Endometrium (tissue), 2 donors: ENCODE results near the gene PTPRD.
"Not testable (repeated sequence)": the region's sequence is repeated elsewhere in the genome, so short reads cannot be mapped to it uniquely, and the experiment has no call there.

Source experiments
- FAIRE-seq: peaks from 2 replicates; lab custom pipeline; 2012; peaks lifted over from hg19 to GRCh38; lab: Jason Lieb, UNC
- donor health status: control.
- donor health status: control.

The PTPRD gene

DNA sequence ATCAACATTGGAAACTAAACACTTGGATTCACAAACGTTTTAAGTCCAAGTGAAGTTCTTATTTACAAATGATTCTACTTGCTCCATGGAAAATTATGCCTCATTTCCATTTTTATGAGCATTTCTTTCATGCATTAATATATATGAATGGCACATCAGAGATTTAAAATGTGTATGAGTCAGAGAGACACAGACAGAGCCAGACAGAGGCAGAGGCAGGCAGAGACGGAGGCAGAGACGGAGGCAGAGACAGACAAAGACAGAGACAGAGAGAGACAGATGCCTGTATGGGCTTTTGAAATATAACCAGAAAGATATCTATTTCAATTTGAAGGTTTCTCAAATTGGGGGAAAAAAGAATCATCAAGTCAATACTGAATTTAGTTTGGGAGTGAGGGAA, 649.0 kb downstream of the PTPRD start:
- no peak for FAIRE-seq

DNA sequence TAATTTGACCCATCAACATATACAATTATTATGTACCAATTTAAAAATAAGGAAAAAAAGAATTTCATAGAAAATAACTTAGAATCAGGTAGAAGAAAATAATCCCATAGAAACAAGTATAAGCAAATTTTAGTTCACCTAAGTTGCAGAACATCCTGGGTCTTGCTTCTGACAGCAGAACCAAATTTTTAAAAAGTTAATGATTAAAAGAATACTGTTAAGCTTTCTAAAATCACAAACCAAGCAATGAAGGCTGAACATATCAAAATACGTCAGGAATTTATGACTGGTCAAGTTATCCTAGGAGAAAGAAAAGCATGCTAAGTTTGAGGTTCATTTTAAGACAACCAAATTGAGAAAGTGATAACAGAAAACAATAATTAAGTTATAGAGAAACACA, 650.9 kb downstream of the PTPRD start:
- FAIRE-seq, result no peak

DNA sequence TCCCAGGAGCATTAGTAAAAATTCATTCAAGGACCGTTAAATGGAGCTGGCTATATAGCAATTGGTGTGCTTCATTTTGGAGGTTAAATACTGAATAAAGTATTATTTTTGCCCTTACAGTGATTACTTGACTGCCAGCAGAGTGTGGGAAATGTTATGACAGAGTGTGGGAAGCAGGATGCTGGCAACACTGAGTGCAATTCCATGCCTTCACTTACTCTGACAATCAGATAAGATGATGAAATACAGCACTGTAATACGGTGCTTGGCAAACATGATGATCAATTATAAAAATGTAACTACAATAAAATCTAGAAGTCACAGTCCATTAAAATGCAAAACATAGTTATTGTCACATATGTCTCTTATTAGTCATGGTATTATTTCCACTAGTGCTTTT, 651.3 kb downstream of the PTPRD start:
- FAIRE-seq, result no peak

DNA sequence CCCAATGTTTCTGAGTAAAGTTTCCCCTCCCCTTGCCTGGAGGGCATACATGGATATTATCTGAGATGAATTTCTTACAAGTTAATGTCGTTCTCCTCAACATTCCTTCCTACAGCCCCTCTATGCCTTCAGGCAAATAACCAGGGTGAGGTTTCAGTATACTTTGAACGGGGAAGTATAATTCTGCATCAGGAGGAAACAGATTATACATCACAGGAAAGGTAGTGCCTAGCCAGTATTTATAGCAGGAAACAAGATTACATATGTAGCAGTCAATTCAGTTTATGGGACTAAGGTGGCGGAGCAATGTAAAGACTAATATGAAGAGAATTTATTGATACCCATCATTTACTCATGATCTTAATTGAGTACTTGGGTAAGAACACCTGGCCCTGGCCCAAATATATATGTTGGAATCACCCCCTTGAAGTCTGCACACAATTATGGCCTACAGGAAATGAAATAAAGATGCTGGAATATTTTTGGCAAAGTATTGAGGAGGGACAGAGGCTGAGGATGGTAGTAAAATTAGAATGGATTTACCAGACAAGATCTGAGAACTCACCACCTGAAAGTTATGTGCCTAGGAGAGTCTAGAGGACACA, 661.1 kb downstream of the PTPRD start:
- no peak for FAIRE-seq

DNA sequence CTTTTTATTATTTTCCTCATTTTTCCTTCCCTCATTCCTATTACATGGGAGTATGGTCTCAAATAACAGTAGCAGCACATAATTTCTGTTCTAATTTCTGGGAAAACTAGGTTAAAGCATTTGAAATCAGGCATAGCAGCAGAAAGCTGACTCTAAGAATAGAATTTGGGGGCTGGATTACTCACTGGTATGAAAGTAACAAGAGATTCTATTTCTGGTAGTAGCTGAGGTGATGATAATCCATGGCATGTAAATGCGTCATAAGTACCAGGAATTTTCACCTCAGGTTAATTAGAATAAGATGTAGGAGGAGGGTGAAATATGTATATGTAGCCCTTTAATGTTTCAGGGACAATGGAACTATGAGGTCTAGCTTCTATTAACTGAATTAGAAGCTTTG, 662.0 kb downstream of the PTPRD start:
- FAIRE-seq, result no peak

DNA sequence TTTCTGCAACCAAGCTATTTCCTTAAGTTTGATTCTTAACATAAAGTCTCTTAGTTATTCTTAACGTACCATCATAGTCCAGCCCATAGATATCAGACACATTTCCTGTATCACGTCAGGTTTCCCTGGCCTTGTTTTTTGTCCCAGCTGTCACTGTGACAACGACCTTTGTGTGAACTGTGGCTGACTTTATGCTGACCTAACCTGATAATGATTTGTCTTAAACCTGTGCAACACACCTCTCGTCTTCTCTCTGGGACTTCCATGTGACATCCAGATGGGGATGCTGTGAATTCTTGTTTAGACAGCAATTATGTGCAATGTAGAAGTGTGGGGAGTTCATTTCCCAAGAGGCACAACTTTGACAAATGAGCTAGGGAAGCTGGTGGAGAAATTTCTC, 662.8 kb downstream of the PTPRD start:
- no peak for FAIRE-seq

DNA sequence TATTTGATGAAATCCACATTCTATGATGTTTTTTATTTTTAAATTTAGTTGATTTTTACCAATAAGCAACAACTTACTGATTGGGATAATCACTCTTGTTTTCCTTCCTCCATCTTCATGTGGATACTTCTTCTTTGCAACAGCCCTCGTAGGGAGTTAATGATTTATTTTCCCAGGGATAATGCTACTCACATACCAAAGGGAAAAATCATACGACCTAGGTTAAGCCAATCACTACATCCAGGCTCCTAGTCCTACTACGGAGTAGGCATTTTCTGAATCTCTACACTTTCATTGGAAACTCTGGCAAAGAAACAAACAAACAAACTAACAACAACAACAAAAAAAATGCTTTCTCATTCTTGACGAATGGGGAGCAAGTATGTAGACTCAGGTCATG, 663.4 kb downstream of the PTPRD start:
- no peak for FAIRE-seq

DNA sequence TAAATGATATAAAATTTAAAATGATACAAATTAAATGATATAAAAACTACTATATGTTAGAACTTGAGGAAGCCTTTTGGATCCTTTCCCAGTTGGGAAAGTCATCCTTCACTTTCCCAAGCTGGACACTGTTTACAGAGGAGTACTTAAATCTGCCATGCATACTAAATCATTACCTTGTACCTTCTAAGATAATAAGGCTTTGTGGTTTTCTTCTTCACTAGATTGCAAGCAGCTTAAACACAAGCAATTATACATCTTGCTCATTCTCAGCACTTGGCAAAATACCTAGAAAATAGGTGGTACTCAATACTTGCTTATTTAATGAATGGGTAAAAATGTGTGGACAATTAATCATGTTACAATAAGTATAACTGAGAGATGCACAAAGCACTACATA, 666.8 kb downstream of the PTPRD start:
- no peak for FAIRE-seq

DNA sequence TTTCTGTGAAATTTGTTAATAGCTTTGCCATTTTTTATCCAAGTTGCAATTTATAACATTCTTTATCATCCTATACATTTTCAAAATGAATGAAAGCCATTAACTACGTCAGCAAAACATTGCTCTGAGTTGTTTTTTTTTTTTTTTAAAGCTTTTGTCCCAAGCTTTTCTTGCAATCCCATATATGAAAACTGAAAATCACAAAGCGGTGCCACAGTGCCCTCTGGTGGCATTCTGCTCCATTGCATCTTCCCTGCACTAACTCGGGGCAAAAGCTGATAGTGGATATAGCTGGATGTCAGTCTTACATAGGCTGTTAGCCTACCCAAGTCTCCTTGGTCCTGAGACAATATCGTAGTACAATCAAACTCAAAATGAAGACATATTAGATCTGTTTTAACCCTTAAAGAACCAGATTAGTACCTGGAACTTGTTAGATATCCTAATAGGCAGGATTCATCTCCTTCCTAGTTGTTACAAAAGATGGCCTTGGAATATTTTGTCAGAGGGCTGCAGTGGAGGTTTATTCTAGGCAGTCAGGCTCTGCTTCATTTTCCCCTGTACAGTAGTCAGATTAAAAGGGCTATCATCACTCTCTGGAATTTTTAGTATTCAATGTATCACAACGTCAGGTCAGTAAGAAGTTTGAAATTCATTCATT, 669.9 kb downstream of the PTPRD start:
- FAIRE-seq, result no peak

DNA sequence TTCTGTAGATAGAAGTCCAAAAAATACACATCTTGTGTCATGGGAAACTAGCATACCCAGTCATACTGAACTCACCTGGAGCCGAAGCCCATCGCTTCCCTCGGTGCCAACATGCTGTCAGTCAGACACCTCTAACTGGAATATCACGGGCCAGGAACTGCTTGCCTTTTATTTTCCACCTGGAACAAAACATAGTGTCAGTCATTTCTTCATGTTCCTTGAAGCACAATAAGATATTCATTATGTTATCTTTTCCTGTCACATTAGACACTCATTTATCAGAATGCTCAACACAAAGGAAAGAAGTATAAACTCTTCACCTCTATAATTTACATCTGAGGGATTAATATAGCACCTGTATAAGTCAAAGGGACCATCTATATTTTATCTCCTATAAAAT, 674.4 kb downstream of the PTPRD start:
- FAIRE-seq, result no peak

DNA sequence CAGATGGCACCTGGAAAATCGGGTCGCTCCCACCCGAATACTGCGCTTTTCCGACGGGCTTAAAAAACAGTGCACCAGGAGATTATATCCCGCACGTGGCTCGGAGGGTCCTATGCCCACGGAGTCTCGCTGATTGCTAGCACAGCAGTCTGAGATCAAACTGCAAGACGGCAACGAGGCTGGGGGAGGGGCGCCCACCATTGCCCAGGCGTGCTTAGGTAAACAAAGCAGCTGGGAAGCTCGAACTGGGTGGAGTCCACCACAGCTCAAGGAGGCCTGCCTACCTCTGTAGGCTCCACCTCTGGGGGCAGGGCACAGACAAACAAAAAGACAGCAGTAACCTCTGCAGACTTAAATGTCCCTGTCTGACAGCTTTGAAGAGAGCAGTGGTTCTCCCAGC, 681.3 kb downstream of the PTPRD start:
- not testable (repeated sequence) for FAIRE-seq

DNA sequence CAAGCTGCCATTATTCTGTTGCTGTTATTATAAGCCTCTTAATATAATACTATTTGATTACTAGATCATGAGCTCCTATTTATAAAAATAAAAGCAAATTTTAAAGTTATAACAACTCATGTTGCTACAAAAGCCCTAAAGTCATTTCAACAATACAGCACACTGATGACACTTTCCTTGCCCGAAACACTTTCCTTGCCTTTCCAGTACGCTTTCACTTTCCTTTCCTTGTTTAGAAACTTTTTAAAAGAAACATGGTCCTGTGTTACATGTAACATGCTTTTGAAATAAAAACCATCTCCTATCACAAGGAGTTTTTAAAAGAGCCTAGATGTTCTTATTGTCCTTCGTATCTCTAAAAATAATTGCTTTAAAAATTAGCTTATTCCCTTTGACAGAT, 688.4 kb downstream of the PTPRD start:
- FAIRE-seq, result no peak

DNA sequence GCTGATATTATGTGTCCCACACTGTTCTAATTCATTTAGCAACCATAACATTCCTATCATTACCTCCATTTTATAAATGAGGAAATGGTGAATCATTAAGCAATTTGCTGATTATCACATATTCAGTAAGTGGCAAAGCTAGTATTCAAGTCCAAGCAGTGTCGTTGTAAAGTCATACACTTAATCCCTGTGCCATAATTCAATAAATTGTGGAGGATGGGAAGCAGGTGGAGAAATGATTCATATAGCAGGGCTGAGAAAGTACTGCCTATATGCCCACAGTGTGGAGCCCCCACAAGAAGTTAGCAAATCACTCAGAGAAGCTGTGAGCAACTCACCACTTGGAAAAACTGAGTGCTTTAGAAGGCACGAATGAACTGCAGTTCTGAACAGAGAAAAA, 691.0 kb downstream of the PTPRD start:
- FAIRE-seq, result no peak

DNA sequence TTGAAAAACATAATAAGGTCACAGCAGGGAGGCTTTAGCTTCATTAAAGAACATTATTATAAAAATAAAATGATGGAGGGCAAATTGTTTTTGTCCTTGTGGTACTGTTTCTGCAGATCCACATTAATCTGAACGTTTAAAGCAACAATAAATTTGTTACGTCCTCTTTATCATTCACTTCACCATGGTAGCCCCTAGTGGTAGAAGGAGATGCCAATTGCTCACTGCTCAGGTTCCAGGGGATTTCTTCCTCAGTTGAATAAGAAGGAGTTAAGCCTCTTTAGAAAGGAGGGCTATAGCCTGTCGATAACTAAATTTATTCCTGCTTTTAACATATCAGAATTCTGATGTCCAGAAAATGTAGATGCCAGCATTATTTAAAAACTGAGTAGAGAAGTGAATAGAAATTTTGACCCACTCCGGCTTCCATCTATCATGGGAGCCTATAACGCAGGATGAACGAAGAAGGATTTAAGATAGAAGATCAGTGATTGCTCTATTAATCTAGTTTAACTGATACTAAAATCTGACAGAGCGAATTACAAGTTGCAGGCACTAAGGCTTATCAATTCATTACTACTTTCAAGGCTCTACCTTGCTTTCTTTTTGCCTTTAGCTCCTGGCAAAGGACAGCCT, 692.3 kb downstream of the PTPRD start:
- no peak for FAIRE-seq

DNA sequence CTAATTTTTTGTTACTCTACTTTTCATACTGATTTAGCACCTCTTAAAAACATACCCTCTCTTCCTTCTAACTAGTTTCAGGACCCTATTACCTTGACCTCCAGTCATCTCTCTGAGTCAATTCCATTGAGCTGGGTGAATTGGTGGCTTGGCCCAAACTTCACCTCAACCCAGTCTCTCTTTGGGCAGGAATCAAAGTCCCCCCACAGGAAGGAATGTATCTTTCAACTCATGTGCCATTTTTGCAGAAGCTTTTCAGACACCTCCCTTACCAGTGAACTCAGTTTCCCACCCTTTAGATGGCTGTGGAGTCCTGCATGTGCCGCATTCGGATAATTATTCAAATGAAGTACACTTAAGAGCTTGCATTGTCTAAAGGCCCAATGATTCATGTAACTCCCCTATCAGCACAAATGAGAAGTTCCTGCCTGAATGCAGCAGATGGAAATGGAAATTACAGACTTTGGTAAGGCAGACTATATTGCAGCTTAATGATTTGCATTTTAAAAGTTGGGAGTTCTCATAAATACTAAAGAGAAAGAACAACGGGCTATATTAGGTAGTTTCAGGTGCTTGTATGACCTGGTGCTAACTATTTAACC, 693.5 kb downstream of the PTPRD start:
- FAIRE-seq, result no peak

DNA sequence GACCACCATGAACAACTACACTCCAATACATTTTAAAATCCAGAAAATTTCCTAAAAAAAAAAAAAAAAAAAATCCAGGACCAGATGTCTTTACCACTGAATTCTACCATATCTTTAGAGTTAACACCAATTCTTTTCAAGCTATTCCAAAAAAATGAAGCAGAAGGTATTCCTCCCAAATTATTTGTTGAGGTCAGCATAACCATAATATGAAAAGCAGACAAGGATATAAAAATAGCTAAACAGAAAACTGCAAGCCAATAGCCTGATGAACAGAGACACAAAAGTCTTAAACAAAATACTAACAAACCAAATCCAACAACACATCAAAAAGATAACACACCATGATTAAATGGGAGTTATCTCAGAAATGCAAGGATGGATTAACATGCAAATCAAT, 695.4 kb downstream of the PTPRD start:
- FAIRE-seq, result no peak

DNA sequence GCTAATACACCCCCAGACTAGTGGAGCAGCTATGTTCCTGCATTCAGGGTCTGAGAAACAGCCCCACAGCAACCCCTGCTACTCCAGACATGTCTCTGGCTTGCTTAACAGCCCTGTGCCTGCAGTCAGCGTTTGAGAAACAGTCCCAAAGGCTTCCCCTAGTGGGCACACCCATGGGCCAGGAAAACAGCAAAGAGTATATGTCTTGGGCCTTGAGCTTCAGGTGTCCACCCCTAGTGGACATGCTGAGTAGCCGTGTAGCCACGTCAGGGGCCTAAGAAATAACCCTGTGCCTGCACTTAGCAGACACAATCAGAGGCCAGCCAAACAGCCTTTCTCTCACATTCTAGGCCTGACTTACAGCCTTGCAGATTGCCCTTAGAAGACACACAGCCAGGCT, 698.6 kb downstream of the PTPRD start:
- no peak for FAIRE-seq

DNA sequence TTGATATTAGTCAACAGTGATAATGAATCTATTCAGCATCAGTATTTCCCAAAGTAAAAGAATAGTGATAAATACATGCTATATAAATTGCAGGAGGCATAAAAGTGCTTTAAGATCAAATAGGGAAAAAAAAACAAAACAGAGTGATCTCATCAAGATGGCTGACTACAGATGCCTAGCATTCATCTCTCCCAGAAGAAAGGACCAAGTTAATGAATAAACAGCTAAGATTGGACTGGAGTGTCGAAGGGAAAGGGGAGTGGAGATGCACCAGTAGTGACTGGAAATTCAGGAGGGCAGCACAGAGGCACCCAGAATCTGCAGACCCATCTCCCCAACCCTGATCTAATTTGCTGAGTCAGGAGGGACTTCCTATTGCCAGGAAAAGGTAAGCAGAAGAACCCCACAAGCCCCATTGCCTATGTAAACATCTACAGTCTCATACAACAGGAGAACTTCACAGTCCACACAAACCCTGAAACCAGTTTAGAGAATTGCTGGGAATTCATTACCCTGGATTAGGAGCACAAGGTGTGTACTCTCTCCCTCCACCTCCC, 699.4 kb downstream of the PTPRD start:
- no peak for FAIRE-seq

DNA sequence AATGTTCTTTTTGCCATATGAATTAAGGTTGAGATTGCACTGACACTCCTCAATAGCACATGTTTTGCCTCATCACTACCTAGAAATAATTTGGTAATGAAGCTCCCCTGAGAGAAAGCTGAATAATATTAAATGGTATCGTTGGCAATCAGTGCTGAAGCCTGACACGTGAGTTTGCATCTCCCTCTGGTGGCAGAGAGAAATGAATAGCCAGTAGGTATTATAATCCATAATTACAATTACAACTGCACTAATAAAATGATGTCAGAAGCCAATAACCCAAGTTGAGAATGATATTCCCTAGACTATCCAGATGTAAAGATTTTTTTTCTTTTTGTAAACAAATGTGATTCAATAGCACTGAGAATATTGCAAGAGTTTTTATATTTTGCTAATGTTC, 700.3 kb downstream of the PTPRD start:
- FAIRE-seq, result no peak

DNA sequence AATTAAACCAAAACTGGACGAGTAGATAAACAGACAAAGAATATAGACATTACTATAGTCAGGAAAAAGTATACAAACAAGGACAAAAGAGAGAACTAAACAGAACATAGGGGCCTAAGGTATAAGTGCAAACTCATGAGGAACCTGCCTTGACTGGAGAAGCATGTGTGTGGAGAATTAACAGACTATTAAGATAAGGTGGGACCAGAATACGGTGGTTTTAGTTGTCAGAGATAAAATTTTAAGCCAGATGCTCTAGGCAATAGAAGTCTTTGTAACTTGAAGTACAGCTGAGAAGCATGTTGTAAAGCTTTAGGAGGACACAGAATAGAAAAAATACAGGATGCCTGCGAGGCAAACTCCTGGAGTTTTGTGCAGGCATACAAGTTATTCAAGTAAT, 707.1 kb downstream of the PTPRD start:
- no peak for FAIRE-seq

DNA sequence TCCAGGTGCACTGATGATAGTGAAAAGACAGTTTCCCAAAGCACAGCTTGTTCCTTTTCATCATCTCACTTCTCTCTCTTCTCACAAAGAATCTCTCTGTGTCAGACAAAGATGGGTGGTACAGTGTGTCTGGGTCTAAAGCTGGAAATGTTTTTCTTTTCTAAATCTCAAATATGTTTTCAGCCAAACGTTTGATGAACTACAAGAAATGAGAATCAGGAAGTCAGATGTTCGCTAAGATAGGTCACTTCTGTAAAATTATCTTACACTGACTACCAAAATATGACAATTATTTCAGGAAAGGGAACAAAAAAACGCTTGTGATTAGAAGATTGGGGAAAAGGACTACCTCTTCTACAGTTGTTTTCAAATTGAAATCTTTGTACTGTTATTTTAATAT, 708.8 kb downstream of the PTPRD start:
- no peak for FAIRE-seq

DNA sequence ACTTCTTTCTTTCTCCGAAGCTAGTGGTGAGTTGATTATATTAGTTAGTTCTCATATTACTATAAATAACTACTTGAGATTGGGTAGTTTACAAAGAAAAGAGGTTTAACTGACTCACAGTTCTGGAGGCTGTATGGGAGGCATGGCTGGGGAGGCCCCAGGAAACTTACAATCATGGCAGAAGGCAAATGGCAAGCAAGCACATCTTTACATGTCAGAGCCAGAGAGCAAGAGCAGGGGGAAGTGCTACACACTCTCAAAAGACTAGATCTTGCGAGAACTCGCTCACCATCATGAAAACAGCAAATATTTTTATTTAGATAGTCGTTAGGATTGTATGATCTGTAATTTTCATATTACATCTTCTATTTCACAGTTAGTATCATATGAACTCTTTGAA, 711.2 kb downstream of the PTPRD start:
- no peak for FAIRE-seq

DNA sequence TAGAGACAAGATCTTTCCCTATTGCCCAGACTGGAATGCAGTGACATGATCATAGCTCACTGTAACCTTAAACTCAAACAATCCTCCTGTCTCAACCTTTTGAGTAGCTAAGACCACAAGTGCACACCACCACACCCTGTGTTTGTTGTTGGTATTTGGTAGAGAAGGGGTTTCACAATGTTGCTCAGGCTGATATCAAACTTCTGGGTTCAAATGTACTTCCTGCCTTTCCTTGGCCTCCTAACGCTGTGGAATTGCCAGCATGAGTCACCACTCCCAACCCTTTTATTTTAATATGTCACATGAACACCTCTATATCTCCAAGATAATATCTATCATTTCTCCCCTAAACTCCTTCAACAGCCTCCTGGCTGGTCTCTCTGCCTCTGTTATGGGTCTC, 719.0 kb downstream of the PTPRD start:
- FAIRE-seq, result no peak
